ENCODE results near the gene SH2B2. TPM values are rescaled to one million over a fixed set of nuclear protein-coding genes. Genes with fewer than 3 reads are reported as not detected.

SH2B2 gene
- total RNA-seq, 1 experiment from 2014 or later, result 14.7 TPM

GRCh38 chr7:102297487-102298218, 11.0 kb downstream of the SH2B2 start:
- Mint-ChIP-seq H3K36me3 (no peaks in the 10 kb centered on the region), H3K4me1 (peaks cover 33% of the 10 kb centered on the region)
- CTCF ChIA-PET, result interaction anchor here (1.1 to 1.9 kb wide), 2 partner anchors 10 kb away, joined by 7 read pairs; partner anchors contain the start of gene SH2B2

GRCh38 chr7:102300643-102301221, 14.1 kb downstream of the SH2B2 start:
- Mint-ChIP-seq H3K27ac (no peak overlapping the region), H3K36me3 (no peaks in the 10 kb centered on the region), H3K27me3 (ENCODE audit: low read depth) (peaks cover 19% of the 10 kb centered on the region), H3K4me3 (no peak overlapping the region), H3K4me1 (peaks cover 13% of the 10 kb centered on the region), H3K9me3 (no peaks in the 10 kb centered on the region)
- ChIA-PET CTCF (interaction anchor here (0.6 to 2.3 kb wide), 24 partner anchors 8 to 676 kb away, joined by 3 to 17 read pairs (median 5); partner anchors contain the start of genes PRKRIP1 and SH2B2), POLR2A (interaction anchor here (0.5 to 1.4 kb wide), 4 partner anchors 10 to 95 kb away, joined by 3 to 4 read pairs (median 3); partner anchors contain the start of gene PRKRIP1)
- DNase-seq (ENCODE audit: low spot score), result peak; percentile 89
- ATAC-seq, result peak; percentile 84
- TF ChIP-seq ZNF396 (CRISPR knock-in tag; IDR thresholded peaks at IDR 0.05; ENCODE audit: borderline replicate concordance) (no peak), ELF4 (CRISPR knock-in tag; IDR thresholded peaks at IDR 0.05; ENCODE audit: low read depth) (0 out of 2 replicates have a peak, but pooled peaks have one; percentile 52), ZNF232 (CRISPR knock-in tag; IDR thresholded peaks at IDR 0.05) (peak; percentile 91), NR2C2 (CRISPR knock-in tag; IDR thresholded peaks at IDR 0.05) (peak; percentile 64; the same call in 1 of the 2 replicates), TCF7 (CRISPR knock-in tag; IDR thresholded peaks at IDR 0.05; ENCODE audit: low read depth) (peak; percentile 86; the same call in 1 of the 2 replicates)
- TF ChIP-seq, protein P1, sequence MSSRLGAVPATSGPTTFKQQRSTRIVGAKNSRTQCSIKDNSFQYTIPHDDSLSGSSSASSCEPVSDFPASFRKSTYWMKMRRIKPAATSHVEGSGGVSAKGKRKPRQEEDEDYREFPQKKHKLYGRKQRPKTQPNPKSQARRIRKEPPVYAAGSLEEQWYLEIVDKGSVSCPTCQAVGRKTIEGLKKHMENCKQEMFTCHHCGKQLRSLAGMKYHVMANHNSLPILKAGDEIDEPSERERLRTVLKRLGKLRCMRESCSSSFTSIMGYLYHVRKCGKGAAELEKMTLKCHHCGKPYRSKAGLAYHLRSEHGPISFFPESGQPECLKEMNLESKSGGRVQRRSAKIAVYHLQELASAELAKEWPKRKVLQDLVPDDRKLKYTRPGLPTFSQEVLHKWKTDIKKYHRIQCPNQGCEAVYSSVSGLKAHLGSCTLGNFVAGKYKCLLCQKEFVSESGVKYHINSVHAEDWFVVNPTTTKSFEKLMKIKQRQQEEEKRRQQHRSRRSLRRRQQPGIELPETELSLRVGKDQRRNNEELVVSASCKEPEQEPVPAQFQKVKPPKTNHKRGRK (CRISPR knock-in tag; IDR thresholded peaks at IDR 0.05; ENCODE audit: borderline replicate concordance), result no peak
- TF ChIP-seq, protein P2, sequence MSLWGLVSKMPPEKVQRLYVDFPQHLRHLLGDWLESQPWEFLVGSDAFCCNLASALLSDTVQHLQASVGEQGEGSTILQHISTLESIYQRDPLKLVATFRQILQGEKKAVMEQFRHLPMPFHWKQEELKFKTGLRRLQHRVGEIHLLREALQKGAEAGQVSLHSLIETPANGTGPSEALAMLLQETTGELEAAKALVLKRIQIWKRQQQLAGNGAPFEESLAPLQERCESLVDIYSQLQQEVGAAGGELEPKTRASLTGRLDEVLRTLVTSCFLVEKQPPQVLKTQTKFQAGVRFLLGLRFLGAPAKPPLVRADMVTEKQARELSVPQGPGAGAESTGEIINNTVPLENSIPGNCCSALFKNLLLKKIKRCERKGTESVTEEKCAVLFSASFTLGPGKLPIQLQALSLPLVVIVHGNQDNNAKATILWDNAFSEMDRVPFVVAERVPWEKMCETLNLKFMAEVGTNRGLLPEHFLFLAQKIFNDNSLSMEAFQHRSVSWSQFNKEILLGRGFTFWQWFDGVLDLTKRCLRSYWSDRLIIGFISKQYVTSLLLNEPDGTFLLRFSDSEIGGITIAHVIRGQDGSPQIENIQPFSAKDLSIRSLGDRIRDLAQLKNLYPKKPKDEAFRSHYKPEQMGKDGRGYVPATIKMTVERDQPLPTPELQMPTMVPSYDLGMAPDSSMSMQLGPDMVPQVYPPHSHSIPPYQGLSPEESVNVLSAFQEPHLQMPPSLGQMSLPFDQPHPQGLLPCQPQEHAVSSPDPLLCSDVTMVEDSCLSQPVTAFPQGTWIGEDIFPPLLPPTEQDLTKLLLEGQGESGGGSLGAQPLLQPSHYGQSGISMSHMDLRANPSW (CRISPR knock-in tag; conservative IDR thresholded peaks at IDR 0.05; ENCODE audit: low read depth), result no peak
- TF ChIP-seq, protein P3, sequence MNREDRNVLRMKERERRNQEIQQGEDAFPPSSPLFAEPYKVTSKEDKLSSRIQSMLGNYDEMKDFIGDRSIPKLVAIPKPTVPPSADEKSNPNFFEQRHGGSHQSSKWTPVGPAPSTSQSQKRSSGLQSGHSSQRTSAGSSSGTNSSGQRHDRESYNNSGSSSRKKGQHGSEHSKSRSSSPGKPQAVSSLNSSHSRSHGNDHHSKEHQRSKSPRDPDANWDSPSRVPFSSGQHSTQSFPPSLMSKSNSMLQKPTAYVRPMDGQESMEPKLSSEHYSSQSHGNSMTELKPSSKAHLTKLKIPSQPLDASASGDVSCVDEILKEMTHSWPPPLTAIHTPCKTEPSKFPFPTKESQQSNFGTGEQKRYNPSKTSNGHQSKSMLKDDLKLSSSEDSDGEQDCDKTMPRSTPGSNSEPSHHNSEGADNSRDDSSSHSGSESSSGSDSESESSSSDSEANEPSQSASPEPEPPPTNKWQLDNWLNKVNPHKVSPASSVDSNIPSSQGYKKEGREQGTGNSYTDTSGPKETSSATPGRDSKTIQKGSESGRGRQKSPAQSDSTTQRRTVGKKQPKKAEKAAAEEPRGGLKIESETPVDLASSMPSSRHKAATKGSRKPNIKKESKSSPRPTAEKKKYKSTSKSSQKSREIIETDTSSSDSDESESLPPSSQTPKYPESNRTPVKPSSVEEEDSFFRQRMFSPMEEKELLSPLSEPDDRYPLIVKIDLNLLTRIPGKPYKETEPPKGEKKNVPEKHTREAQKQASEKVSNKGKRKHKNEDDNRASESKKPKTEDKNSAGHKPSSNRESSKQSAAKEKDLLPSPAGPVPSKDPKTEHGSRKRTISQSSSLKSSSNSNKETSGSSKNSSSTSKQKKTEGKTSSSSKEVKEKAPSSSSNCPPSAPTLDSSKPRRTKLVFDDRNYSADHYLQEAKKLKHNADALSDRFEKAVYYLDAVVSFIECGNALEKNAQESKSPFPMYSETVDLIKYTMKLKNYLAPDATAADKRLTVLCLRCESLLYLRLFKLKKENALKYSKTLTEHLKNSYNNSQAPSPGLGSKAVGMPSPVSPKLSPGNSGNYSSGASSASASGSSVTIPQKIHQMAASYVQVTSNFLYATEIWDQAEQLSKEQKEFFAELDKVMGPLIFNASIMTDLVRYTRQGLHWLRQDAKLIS (CRISPR knock-in tag; IDR thresholded peaks at IDR 0.05; ENCODE audit: borderline replicate concordance), result no peak; the same call in 1 of the 2 replicates

More at GRCh38 chr7:102297487-102298218, 11.0 kb downstream of the SH2B2 start:
- TF ChIP-seq, protein P4, sequence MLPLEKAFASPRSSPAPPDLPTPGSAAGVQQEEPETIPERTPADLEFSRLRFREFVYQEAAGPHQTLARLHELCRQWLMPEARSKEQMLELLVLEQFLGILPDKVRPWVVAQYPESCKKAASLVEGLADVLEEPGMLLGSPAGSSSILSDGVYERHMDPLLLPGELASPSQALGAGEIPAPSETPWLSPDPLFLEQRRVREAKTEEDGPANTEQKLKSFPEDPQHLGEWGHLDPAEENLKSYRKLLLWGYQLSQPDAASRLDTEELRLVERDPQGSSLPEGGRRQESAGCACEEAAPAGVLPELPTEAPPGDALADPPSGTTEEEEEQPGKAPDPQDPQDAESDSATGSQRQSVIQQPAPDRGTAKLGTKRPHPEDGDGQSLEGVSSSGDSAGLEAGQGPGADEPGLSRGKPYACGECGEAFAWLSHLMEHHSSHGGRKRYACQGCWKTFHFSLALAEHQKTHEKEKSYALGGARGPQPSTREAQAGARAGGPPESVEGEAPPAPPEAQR (CRISPR knock-in tag; IDR thresholded peaks at IDR 0.05), result no peak
- TF ChIP-seq TP53 (CRISPR knock-in tag; IDR thresholded peaks at IDR 0.05) (no peak), CREM (CRISPR knock-in tag; IDR thresholded peaks at IDR 0.05) (no peak), SP1 (CRISPR knock-in tag; conservative IDR thresholded peaks at IDR 0.05) (no peak), NFATC4 (CRISPR knock-in tag; IDR thresholded peaks at IDR 0.05) (no peak), ELF4 (CRISPR knock-in tag; IDR thresholded peaks at IDR 0.05; ENCODE audit: low read depth) (no peak), ATF2 (CRISPR knock-in tag; IDR thresholded peaks at IDR 0.05; ENCODE audit: borderline replicate concordance, low read depth) (no peak), SOX15 (CRISPR knock-in tag; IDR thresholded peaks at IDR 0.05) (no peak), IRF1 (CRISPR knock-in tag; IDR thresholded peaks at IDR 0.05) (no peak)
- TF ChIP-seq, protein P1 (CRISPR knock-in tag; IDR thresholded peaks at IDR 0.05; ENCODE audit: borderline replicate concordance), result no peak
- no peak for DNase-seq (ENCODE audit: low spot score)
- no peaks in the 10 kb centered on the region for H3K9me3 Mint-ChIP-seq
- POLR2A ChIA-PET, result interaction anchor here (1.5 kb wide), 1 partner anchor 98 kb away, joined by 4 read pairs; the partner anchor contains the start of gene PRKRIP1
- ATAC-seq, result no peak
- peaks cover 24% of the 10 kb centered on the region for H3K27me3 Mint-ChIP-seq (ENCODE audit: low read depth)
- H3K27ac Mint-ChIP-seq, result peak overlapping the region; percentile 61
- H3K4me3 Mint-ChIP-seq, result no peak overlapping the region
